Endothelial cell of umbilical vein (primary cell): Measurements from ENCODE around the gene VPS36. TPM values are rescaled to one million over a fixed set of nuclear protein-coding genes. Genes with fewer than 3 reads are reported as not detected.
A peak's percentile ranks its signal among the peaks of the same experiment; 100 is the strongest.

ENCODE experiments used
- BruUV-seq: library from RNA; stranded (reverse); fragments of 400-500 nt; replicated peaks from 2 replicates; lab custom pipeline; 2021; lab: Mats Ljungman, UMichigan
- CTCF ChIA-PET: fragments of 300-600, 350-600 bp; sonication (Branson Sonifier 250); formaldehyde crosslinking; loops from one replicate; lab custom pipeline; 2021; ENCODE audit warnings: antibody characterized with exemption, inconsistent platforms; lab: Charles Lee
- POLR2A ChIA-PET: fragments of 300-600, 350-600 bp; sonication (Branson Sonifier 250); formaldehyde crosslinking; loops from one replicate; lab custom pipeline; 2021; ENCODE audit warnings: antibody characterized with exemption, inconsistent platforms; lab: Charles Lee
- DNase-seq: peaks from one replicate; pipeline ENCODE4 v3.0.0-alpha.2; 2011; ENCODE audit warnings: low read depth, low spot score
- FAIRE-seq: peaks from 2 replicates; lab custom pipeline; 2011; peaks lifted over from hg19 to GRCh38; lab: Jason Lieb, UNC
- H2AFZ ChIP-seq: 2 replicates; pipeline ENCODE4 v1.6.0; 2012; ENCODE audit warnings: low read depth, low read length, control low read depth, inconsistent platforms
- H3K27ac ChIP-seq: 2 replicates; pipeline ENCODE4 v1.5.1; 2011; ENCODE audit warnings: low read depth, mild to moderate bottlenecking, control low read depth, low read length, moderate library complexity; ENCODE audit not compliant: insufficient read depth
- H3K27me3 ChIP-seq, 2 experiments: 2 replicates each; pipeline versions ENCODE4 v1.6.0 to v1.6.1; 2011; ENCODE audit warnings: low read length in 2 of 2, mixed read lengths in 1 of 2; ENCODE audit not compliant: control insufficient read depth in 2 of 2, insufficient read depth in 2 of 2
- H3K36me3 ChIP-seq, 2 experiments: 2 replicates in 1 of 2; 3 replicates in 1 of 2; pipeline ENCODE4 v1.5.1; 2011; ENCODE audit warnings: low read length in 2 of 2, mild to moderate bottlenecking in 1 of 2, moderate library complexity in 1 of 2; ENCODE audit not compliant: control insufficient read depth in 2 of 2, insufficient read depth in 2 of 2; ENCODE audit errors: extremely low read depth in 1 of 2
- H3K4me1 ChIP-seq: 3 replicates; pipeline ENCODE4 v1.5.1; 2011; ENCODE audit warnings: mild to moderate bottlenecking, low read length; ENCODE audit not compliant: control insufficient read depth, insufficient read depth; ENCODE audit errors: extremely low read depth
- H3K4me2 ChIP-seq: 2 replicates; pipeline ENCODE4 v1.6.1; 2011; ENCODE audit warnings: low read length, control low read depth, mixed read lengths; ENCODE audit not compliant: insufficient read depth
- H3K4me3 ChIP-seq, 3 experiments: fragments of 200-600 bp in 1 of 3; sonication (generic), shearing (Covaris generic) in 1 of 3; replicated peaks in 1 of 3; 2 replicates each; pipeline ENCODE4 v1.5.1; 2011 to 2016; ENCODE audit warnings: control low read depth in 3 of 3, low read length in 3 of 3, mild to moderate bottlenecking in 2 of 3, inconsistent platforms in 1 of 3, low read depth in 1 of 3, moderate library complexity in 1 of 3; ENCODE audit not compliant: insufficient read depth in 1 of 3
- H3K79me2 ChIP-seq: 2 replicates; pipeline ENCODE4 v1.6.0; 2012; ENCODE audit warnings: low read length, inconsistent platforms; ENCODE audit not compliant: control insufficient read depth, insufficient read depth
- H3K9ac ChIP-seq: replicated peaks from 2 replicates; pipeline ENCODE3; 2011; ENCODE audit warnings: low read length, control low read depth; ENCODE audit not compliant: insufficient read depth; ENCODE audit errors: extremely low read depth
- H3K9me1 ChIP-seq: replicated peaks from 3 replicates; pipeline ENCODE4 v1.6.0; 2011; ENCODE audit warnings: mild to moderate bottlenecking, low read length; ENCODE audit not compliant: control insufficient read depth, insufficient read depth; ENCODE audit errors: extremely low read depth
- H3K9me3 ChIP-seq: replicated peaks from 2 replicates; pipeline ENCODE4 v1.5.1; 2012; ENCODE audit warnings: low read length, inconsistent platforms; ENCODE audit not compliant: control insufficient read depth, insufficient read depth
- H4K20me1 ChIP-seq: replicated peaks from 2 replicates; pipeline ENCODE3; 2011; ENCODE audit warnings: mild to moderate bottlenecking, low read length; ENCODE audit not compliant: control insufficient read depth, insufficient read depth; ENCODE audit errors: extremely low read depth
- EZH2 ChIP-seq: IDR thresholded peaks from 2 replicates; pipeline ENCODE4 v1.6.1; 2012; ENCODE audit warnings: borderline replicate concordance, low read depth, mild to moderate bottlenecking, moderate library complexity, low read length, inconsistent platforms; ENCODE audit not compliant: severe bottlenecking
- JUN ChIP-seq: IDR thresholded peaks from 2 replicates; pipeline ENCODE4 v1.6.1; 2011; ENCODE audit warnings: borderline replicate concordance, low read depth; ENCODE audit not compliant: insufficient read length, insufficient read depth
- MYC ChIP-seq: IDR thresholded peaks from one replicate; pipeline ENCODE4 v1.6.1; 2011; ENCODE audit warnings: mild to moderate bottlenecking, low read depth, low read length
- POLR2AphosphoS5 ChIP-seq: IDR thresholded peaks from 2 replicates; pipeline ENCODE4 v1.6.1; 2012; ENCODE audit warnings: low read depth, mild to moderate bottlenecking, control low read depth, low read length, moderate library complexity; ENCODE audit not compliant: insufficient read depth
- dilution Hi-C: fragments of 300-500 bp; cut with MboI; formaldehyde crosslinking; loops from one replicate; pipeline ENCODE4 v1.15.0; 2019; ENCODE audit warnings: low sequenced_read_pairs; ENCODE audit not compliant: extremely low pct_ligation_motif_present
- intact Hi-C: fragments of 100-400 bp; cut with micrococcal nuclease; formaldehyde crosslinking; loops from one replicate; pipeline ENCODE4 v1.10.0; 2022
- polyA plus RNA-seq, 4 experiments: library from polyadenylated mRNA; depleted of rRNA in 3 of 4; stranded (reverse) in 3 of 4; unstranded in 1 of 4; fragments of >200 nt; gene quantifications; 2 replicates each; pipeline versions ENCODE4 v1.2.1 to v1.2.3, GENCODE V29; 2011 to 2012; ENCODE audit warnings: missing spikeins in 1 of 4
- total RNA-seq: library from RNA; stranded (reverse); gene quantifications from 2 replicates; pipeline ENCODE4 v1.2.3, GENCODE V29; 2021
- TF ChIP-seq, protein P1 (sequence below), 2 donors: IDR thresholded peaks; 1 replicate in 1 of 2; 2 replicates in 1 of 2; pipeline ENCODE4 v1.5.1; 2011; ENCODE audit warnings: low read length in 2 of 2, mild to moderate bottlenecking in 2 of 2, moderate library complexity in 2 of 2, control low read depth in 1 of 2, inconsistent platforms in 1 of 2, low read depth in 1 of 2; ENCODE audit not compliant: insufficient read depth in 1 of 2; ENCODE audit errors: extremely low read depth in 1 of 2

Gene VPS36
- total and polyA plus RNA-seq, 2 donors (not counting 3 experiments of a cell fraction or from before 2014, with no cell fraction given): 14.3 to 32.3 TPM

DNA sequence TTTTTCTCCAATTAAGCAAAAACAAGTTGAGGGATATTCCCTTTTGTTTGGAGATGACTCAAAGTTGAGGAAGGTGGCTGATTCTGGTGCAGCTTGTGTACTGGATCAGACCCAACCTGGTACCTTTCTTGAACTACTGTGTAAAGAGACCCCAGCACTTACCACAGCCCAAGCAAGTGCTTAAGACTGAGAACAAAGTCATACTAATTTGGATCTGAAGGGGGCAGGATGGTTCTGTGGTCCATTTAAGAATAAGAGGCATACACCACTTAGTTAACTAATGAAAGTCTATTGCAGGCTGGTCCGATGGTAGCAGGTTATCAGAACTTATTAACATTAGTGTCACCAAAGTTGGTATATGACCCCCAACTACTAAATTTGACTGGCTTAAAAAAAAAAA lies 50.7 kb downstream of the VPS36 start:
- Histone ChIP-seq H2AFZ (no peak overlapping the region), H3K27ac (no peak overlapping the region), H3K36me3 (peaks cover 8 to 13% of the 10 kb centered on the region in 2 experiments), H3K27me3 (no peaks in the 10 kb centered on the region), H4K20me1 (no peaks in the 10 kb centered on the region), H3K9me1 (no peaks in the 10 kb centered on the region), H3K9ac (no peak overlapping the region), H3K79me2 (peaks cover 16% of the 10 kb centered on the region), H3K4me3 (no peak overlapping the region), H3K4me1 (peaks cover 10% of the 10 kb centered on the region), H3K9me3 (no peaks in the 10 kb centered on the region), H3K4me2 (no peak overlapping the region)
- dilution Hi-C loops: no loop called here
- BruUV-seq: no TSS peak
- intact Hi-C loops: loop anchor here (1.0 kb wide), 1 partner anchor 51 kb away; the partner anchor contains the start of gene VPS36
- TF ChIP-seq, protein P1, sequence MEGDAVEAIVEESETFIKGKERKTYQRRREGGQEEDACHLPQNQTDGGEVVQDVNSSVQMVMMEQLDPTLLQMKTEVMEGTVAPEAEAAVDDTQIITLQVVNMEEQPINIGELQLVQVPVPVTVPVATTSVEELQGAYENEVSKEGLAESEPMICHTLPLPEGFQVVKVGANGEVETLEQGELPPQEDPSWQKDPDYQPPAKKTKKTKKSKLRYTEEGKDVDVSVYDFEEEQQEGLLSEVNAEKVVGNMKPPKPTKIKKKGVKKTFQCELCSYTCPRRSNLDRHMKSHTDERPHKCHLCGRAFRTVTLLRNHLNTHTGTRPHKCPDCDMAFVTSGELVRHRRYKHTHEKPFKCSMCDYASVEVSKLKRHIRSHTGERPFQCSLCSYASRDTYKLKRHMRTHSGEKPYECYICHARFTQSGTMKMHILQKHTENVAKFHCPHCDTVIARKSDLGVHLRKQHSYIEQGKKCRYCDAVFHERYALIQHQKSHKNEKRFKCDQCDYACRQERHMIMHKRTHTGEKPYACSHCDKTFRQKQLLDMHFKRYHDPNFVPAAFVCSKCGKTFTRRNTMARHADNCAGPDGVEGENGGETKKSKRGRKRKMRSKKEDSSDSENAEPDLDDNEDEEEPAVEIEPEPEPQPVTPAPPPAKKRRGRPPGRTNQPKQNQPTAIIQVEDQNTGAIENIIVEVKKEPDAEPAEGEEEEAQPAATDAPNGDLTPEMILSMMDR (IDR thresholded peaks at IDR 0.05; ENCODE audit: extremely low read depth in 1 of 2, insufficient read depth in 1 of 2, low read depth in 1 of 2, low read length in 2 of 2): peak in 1 of 2 donors; percentile 24
- TF ChIP-seq JUN: no peak
- FAIRE-seq (no peak), DNase-seq (peak; percentile 69)
- ChIA-PET POLR2A (no interaction called here), CTCF (interaction anchor here (1.0 to 4.8 kb wide), 3 partner anchors 17 to 49 kb away, joined by 3 to 50 read pairs (median 5); partner anchors contain the start of gene VPS36)

DNA sequence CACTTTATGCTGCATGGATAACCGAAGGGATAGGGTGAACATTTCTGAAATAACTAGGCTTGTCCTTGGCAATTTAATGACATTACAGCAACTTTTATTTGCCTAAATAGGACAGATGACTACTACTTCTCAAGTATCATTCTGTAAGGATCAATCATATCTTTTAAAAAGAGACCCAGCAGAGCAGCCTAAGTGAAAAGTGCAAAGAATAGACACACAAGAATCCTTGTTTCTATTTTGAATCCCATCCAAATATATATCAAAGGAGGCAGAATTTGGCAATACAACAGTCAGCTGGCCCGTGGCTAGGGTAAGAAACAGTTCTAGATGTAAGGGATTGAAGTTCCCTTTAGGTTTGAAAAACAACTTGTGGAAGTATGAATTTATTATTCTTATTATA lies 51.4 kb downstream of the VPS36 start:
- dilution Hi-C loops (no loop called here), intact Hi-C loops (loop anchor here (1.0 kb wide), 1 partner anchor 51 kb away; the partner anchor contains the start of gene VPS36)
- no peak for FAIRE-seq
- Histone ChIP-seq H3K79me2 (peaks cover 12% of the 10 kb centered on the region), H3K9ac (no peak overlapping the region), H3K27me3 (no peaks in the 10 kb centered on the region), H3K27ac (no peak overlapping the region), H3K4me2 (no peak overlapping the region), H3K9me3 (no peaks in the 10 kb centered on the region), H3K4me1 (peaks cover 7% of the 10 kb centered on the region), H2AFZ (no peak overlapping the region), H3K9me1 (no peaks in the 10 kb centered on the region), H3K4me3 (no peak overlapping the region), H3K36me3 (peaks cover 8 to 13% of the 10 kb centered on the region in 2 experiments), H4K20me1 (no peaks in the 10 kb centered on the region)
- TF ChIP-seq POLR2AphosphoS5: no peak
- TF ChIP-seq EZH2: no peak
- TF ChIP-seq MYC: no peak
- TF ChIP-seq, protein P1 (IDR thresholded peaks at IDR 0.05; ENCODE audit: extremely low read depth in 1 of 2, insufficient read depth in 1 of 2, low read depth in 1 of 2, low read length in 2 of 2): no peak
- ChIA-PET POLR2A (no interaction called here), CTCF (interaction anchor here (1.0 to 4.8 kb wide), 3 partner anchors 17 to 50 kb away, joined by 3 to 50 read pairs (median 5); partner anchors contain the start of gene VPS36)
- no peak for DNase-seq
- no TSS peak for BruUV-seq
